ENCODE results near the gene RUSC2. TPM values are rescaled to one million over a fixed set of nuclear protein-coding genes. Genes with fewer than 3 reads are reported as not detected.
A peak's percentile ranks its signal among the peaks of the same experiment; 100 is the strongest.

Gene RUSC2, protein sequence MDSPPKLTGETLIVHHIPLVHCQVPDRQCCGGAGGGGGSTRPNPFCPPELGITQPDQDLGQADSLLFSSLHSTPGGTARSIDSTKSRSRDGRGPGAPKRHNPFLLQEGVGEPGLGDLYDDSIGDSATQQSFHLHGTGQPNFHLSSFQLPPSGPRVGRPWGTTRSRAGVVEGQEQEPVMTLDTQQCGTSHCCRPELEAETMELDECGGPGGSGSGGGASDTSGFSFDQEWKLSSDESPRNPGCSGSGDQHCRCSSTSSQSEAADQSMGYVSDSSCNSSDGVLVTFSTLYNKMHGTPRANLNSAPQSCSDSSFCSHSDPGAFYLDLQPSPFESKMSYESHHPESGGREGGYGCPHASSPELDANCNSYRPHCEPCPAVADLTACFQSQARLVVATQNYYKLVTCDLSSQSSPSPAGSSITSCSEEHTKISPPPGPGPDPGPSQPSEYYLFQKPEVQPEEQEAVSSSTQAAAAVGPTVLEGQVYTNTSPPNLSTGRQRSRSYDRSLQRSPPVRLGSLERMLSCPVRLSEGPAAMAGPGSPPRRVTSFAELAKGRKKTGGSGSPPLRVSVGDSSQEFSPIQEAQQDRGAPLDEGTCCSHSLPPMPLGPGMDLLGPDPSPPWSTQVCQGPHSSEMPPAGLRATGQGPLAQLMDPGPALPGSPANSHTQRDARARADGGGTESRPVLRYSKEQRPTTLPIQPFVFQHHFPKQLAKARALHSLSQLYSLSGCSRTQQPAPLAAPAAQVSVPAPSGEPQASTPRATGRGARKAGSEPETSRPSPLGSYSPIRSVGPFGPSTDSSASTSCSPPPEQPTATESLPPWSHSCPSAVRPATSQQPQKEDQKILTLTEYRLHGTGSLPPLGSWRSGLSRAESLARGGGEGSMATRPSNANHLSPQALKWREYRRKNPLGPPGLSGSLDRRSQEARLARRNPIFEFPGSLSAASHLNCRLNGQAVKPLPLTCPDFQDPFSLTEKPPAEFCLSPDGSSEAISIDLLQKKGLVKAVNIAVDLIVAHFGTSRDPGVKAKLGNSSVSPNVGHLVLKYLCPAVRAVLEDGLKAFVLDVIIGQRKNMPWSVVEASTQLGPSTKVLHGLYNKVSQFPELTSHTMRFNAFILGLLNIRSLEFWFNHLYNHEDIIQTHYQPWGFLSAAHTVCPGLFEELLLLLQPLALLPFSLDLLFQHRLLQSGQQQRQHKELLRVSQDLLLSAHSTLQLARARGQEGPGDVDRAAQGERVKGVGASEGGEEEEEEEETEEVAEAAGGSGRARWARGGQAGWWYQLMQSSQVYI (N-terminal part only)
- polyA plus RNA-seq (ENCODE audit: insufficient read length in 3 of 3): 10 to 100 TPM; 16.1 to 20.9 (median 19.4) TPM
- long read RNA-seq, donor 1, partial matches to known transcripts: 16 of 19 reads
- long read RNA-seq, donor 1, other reads (novel, unspliced or antisense): 0 of 19 reads
- long read RNA-seq, donor 2, partial matches to known transcripts: 11 of 11 reads
- long read RNA-seq, donor 2, other reads (novel, unspliced or antisense): 0 of 11 reads
- long read RNA-seq, donor 3, full-length matches to known transcripts: 4 of 306 reads
- long read RNA-seq, donor 3, partial matches to known transcripts: 264 of 306 reads
- long read RNA-seq, donor 3, other reads (novel, unspliced or antisense): 38 of 306 reads
- long read RNA-seq, donor 4, full-length matches to known transcripts: 4 of 194 reads
- long read RNA-seq, donor 4, partial matches to known transcripts: 175 of 194 reads
- long read RNA-seq, donor 4, other reads (novel, unspliced or antisense): 15 of 194 reads
- long read RNA-seq, donor 5: 0 reads
- long read RNA-seq, donor 6, partial matches to known transcripts: 10 of 11 reads
- long read RNA-seq, donor 6, other reads (novel, unspliced or antisense): 0 of 11 reads
- long read RNA-seq, donor 7, partial matches to known transcripts: 11 of 12 reads
- long read RNA-seq, donor 7, other reads (novel, unspliced or antisense): 0 of 12 reads
- long read RNA-seq, donor 8, partial matches to known transcripts: 8 of 12 reads
- long read RNA-seq, donor 8, other reads (novel, unspliced or antisense): 0 of 12 reads
- long read RNA-seq, donor 9, partial matches to known transcripts: 5 of 7 reads
- long read RNA-seq, donor 9, other reads (novel, unspliced or antisense): 0 of 7 reads
- long read RNA-seq, donor 10, partial matches to known transcripts: 0 of 3 reads
- long read RNA-seq, donor 10, other reads (novel, unspliced or antisense): 0 of 3 reads
- long read RNA-seq, donor 11, partial matches to known transcripts: 6 of 7 reads
- long read RNA-seq, donor 11, other reads (novel, unspliced or antisense): 0 of 7 reads
- long read RNA-seq, donor 12, partial matches to known transcripts: 0 of 1 reads
- long read RNA-seq, donor 12, other reads (novel, unspliced or antisense): 0 of 1 reads
- long read RNA-seq, donor 13: 0 reads
- long read RNA-seq, donor 14, full-length matches to known transcripts: 1 of 1 reads
- long read RNA-seq, donor 14, partial matches to known transcripts: 0 of 1 reads
- long read RNA-seq, donor 14, other reads (novel, unspliced or antisense): 0 of 1 reads
- long read RNA-seq, donor 15, partial matches to known transcripts: 0 of 1 reads
- long read RNA-seq, donor 15, other reads (novel, unspliced or antisense): 0 of 1 reads
- long read RNA-seq, donor 16, partial matches to known transcripts: 28 of 31 reads
- long read RNA-seq, donor 16, other reads (novel, unspliced or antisense): 0 of 31 reads

DNA sequence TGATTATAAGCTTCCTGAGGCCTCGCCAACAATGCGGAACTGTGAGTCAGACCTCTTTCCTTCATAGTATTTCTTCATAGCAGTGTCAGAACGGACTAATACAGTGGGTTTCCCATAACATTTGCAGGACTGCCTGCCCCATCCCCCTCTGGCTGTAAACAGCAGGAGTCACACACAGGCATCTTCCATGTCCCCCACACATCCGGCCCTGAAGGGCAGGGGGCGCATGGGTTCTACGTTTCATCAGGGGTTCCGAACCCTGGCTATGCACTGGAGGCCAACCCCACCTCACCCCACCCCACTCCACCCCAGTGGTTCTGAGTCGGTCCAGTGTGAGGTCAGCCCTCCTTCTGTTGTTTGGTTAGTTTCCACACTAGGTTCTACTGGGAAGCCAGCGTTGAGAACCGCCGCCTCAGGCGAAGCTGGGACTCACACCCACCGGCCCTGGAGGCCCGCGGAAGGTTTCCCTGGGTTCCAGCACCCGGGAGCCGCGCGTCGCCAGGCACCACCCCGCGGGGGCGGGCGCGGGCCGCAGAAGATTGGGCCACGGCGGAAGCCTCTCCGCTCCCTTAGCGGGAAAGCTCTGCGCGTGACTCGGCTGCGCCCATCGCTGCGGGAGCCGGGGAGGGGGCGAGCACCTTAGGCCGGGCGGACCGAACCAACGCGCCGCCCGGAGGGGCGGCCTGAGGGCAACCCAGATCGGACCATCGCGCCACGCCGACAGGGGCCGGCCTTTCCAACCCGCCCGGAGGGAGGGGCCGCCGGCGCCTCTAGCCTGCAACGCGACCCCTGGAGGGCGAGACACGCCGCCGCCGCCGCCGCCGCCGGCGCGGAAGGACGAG, at the start of gene RUSC2:
Gene RUSC2, plus strand, starts transcription at position 799 of the 842 bp plus-strand sequence. CDS start 56,411 bp downstream, outside the sequence.
- DNase-seq (ENCODE audit: extremely low read depth in 1 of 11, low read depth in 9 of 11, low spot score in 4 of 11): peak; percentile 72 to 85 (median 80)

DNA sequence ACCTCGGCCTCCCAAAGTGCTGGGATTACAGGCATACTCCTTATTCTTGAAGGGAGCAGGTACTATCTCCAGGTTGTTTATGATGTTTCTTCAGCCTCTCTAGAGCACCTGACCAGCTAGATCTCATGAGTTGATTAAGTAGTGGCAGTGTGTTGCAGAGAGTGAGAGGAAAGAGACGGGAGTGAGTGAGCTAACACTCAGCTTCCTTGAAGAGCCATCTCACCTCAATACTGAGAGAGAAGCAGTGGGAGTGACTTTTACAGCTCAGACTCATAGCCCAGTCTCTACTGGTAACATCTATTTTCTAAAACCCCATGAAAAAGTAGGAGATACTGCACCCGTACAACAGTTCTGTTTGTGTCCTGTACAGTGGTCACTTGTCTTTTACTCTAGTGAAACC, 43.9 kb upstream of the RUSC2 start:
- no peak for DNase-seq (ENCODE audit: extremely low read depth in 1 of 11, low read depth in 9 of 11, low spot score in 4 of 11)

DNA sequence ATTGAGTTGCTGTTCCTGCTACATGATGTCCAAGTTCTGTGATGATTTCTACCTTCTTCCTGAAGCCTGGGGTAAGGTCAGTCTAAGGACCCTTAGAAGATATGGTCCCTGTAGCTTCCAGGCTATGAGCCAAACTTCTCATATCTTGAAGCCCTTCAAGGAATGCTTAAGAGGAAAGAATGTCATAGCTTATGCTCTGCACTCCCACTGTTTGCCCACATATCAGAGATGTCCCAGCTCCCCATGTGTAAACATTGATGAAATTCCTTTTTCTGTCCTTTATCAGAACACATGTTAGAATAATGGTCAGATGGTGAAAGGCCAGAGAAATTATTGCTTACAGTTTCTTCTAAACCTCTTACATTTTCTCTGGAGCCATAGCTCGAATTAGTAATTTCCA, 41.4 kb upstream of the RUSC2 start:
- no peak for DNase-seq (ENCODE audit: extremely low read depth in 1 of 11, low read depth in 9 of 11, low spot score in 4 of 11)

DNA sequence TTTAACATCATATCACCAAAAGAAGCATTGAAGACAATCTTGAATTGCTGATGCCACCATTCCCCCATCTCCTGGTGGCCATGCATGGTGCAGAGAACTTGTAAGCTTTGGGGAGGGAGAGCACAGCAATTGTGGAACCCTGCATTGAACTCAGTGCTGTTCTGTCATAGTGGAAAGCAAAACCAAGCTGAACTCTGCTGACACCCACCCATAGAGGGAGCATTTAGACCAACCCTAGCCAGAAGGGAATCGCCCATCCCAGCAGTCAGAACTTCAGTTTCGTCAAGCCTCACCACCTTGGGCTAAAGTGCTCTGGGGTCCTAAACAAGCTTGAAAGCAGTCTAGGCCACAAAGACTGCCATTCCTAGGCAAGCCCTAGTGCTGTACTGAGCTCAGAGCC, 37.4 kb upstream of the RUSC2 start:
- DNase-seq (ENCODE audit: extremely low read depth in 1 of 11, low read depth in 9 of 11, low spot score in 4 of 11): no peak

DNA sequence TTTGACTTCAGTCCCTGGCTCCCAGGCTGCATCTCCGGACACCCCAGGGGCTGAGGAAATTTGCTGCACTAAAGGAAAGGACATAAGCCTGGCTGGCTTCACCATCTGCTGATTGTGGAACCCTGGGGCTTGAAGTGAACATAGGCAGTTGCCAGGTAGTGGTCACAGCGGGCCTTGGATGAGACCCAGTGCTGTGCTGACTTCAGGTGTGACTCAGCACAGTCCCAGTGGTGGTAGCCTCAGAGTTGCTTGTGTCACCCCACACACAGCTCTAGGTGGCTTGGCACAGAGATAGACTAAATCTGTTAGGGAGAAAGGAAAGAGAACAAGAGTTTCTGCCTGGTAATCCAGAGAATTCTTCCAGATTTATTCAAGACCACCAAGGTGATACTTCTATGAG, 36.1 kb upstream of the RUSC2 start:
- no peak for DNase-seq (ENCODE audit: extremely low read depth in 1 of 11, low read depth in 9 of 11, low spot score in 4 of 11)

DNA sequence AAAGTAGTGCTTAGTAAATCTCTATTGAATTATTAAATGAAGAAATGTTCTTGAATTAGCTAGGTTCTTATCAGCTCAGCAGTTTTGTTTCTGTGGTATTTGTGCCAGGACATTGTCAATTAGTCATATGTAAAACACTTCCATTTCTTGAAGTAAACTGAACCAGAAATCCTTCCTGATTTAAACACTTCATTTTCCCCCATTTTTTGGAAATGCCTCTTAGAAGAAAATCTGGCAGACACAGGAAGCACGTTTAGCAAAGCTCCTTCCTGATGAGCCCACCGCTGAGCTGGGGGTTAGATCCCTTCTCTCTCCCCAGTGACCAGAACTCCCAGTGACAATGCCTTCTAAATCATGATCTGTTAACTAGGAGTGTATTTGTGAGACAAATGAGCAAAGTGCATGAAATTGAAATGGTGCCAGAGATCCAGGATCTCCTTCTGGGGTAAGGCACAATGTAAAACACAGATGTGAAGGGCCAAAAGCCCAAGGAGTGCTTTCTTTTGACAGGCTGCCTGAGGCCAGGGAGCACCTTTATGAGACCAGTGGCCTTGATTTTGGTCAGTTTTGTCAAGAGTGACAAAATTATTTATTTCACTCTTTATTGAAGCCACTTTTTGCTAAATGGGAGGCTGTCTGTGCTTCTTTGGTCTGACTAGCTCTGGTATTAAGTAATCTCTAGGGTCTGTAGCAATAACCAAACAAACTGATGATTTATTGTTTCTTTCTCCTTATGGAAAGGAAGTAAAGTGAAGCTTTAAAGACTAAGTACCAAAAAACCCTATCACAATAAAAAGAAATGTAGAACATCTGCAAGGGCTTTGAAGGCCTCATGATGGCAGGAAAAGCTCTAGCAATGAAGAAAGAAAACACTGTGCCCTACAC, 25.5 kb upstream of the RUSC2 start:
- DNase-seq (ENCODE audit: extremely low read depth in 1 of 11, low read depth in 9 of 11, low spot score in 4 of 11): peak in 1 of 11 donors; percentile 2

DNA sequence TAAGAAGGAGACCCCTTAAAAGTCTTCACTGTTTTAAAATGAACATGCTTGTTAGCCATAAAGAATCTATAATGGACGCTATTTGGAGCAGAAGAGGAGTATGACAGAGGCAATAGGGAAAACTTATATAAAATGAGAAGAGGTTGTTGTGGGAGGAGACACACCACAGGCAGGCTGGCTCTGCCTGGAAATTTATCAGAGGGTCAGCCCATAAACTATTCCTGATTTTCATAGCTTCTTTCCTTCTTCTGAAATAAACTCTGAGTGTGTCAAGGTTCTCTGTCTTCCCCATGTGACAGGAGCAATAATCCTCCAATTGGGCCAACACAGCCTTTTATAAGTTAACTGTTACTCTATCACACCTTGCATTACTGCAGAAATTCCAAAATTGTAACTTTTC, 19.6 kb upstream of the RUSC2 start:
- DNase-seq (ENCODE audit: extremely low read depth in 1 of 11, low read depth in 9 of 11, low spot score in 4 of 11): no peak

DNA sequence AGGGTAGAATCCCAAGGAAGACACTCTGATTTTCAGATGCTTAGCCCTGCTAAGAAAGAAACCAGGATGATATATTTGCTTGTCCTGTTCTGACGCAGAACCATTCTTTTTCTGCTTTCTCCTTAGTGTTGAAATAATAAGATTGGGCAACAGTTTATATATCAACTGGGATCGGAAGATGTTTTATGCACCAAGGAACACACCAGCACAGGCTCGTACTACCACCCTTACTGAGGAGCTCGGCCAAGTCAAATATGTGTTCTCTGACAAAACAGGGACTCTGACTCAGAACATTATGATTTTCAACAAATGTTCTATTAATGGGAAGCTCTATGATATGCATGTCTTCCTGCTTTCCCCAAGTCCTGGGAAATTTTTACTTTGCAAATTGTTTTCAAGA, 19.0 kb upstream of the RUSC2 start:
- no peak for DNase-seq (ENCODE audit: extremely low read depth in 1 of 11, low read depth in 9 of 11, low spot score in 4 of 11)

DNA sequence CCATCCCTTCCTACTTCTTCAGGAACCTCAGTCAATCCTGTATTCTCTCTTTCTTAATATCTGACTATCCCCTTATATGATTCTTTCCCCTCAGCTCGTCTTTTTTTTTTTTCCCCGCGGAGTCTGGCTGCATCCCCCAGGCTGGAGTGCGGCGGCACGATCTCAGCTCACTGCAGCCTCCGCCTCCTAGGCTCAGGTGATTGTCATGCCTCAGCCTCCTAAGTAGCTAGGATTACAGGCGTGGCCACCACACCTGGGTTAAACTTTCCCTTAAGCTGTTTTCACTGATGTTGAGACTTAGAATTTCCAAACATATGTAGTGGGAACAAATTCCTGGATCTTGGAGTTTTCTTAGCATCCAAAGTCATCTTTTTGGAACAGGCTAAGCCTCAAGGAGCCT, 13.3 kb upstream of the RUSC2 start:
- DNase-seq (ENCODE audit: extremely low read depth in 1 of 11, low read depth in 9 of 11, low spot score in 4 of 11): no peak

DNA sequence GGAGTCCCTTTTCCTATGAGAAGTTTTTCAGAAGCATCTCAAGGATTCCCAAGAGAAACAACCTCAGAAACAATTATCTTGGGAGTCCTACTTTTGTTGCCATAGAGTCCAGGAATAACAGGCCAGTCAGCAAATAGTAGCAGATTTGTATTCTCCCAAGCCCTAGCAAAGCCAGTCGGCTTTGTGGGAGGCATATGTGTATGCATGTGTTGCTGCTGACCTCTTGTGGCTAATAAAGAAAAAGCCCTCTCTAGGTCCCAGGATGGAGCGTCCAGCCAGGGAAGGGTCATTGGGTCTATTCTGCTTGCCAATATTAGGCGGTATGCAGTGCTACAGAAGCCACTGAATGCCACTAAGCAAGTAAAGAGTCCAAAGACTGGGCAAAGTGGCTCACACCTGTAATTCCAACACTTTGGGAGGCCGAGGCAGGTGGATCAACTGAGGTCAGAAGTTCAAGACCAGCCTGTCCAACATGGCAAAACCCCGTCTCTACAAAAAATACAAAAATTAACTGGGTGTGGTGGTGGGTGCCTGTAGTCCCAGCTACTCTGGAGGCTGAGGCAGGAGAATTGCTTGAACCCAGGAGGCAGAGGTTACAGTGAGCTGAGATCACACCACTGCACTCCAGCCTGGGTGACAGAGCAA, 12.6 kb upstream of the RUSC2 start:
- DNase-seq (ENCODE audit: extremely low read depth in 1 of 11, low read depth in 9 of 11, low spot score in 4 of 11): peak in 9 of 11 donors; percentile 43 to 76 (median 64)

DNA sequence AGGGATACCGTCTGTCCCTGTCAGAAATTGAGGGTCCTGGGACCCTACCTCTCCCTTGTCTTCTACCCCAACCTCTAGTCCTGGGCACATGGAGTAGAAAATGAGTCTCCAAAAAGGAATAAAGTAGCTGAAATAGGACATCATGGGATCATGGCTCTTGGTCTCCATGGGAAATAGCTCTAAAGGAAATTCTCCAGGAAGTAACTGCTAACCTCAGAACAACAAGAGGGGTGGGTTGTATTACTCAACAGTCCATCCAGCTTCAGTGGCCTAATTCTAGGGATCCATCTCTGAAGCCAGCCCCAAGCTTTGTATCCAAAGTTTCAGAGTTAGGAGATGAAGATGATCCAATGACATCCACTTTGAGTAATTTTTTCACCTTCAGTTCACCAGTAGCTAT, 11.0 kb upstream of the RUSC2 start:
- no peak for DNase-seq (ENCODE audit: extremely low read depth in 1 of 11, low read depth in 9 of 11, low spot score in 4 of 11)

DNA sequence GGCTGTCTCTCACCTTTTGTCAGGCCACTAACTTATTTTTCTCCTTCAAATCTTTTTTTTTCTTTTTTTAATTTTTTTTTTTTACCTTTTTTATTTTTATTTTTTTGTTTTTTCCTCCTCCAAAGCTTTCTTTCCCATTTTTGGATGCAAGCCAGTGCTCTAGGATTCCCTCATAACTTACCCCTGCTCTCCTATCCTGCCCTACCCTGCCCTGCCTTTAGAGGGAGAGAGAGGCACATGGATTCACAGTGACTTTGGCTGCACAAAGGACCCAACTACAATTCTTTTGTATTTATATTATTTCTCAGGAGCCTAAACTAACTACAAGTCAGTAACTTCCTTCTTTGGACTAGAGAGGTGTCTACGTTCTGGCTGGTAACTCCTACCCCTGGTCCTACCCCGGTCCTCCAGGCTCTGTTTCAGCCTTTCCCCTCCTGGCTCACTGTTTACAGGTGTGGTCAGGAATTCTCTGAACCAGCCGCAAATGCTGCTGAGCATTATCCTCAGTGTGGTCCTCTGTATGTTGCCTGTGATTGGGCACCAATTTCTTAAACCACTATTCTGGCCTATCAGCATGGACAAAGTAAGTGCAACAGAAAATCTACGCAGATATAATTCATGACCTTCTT, 8.4 kb upstream of the RUSC2 start:
- DNase-seq (ENCODE audit: extremely low read depth in 1 of 11, low read depth in 9 of 11, low spot score in 4 of 11): no peak

DNA sequence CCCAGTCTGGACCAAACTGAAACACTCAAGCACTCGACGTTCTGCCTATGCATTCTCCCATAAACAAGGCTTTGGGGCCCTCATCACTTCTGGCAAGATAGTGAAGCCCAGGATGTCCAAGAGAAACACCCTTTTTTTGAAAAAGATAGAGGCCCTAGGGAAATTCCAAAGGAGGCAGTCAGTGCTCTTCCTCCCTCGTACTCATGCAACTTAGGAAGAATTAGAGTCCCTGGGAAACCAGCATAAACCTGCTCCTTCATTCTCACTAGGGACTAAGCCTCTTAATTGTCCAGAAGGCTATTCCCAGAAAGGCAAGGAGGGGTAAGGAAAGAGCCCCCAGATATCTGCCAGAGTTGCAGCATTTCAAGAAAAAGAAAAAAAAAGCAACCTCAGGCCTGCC, 7.8 kb upstream of the RUSC2 start:
- DNase-seq (ENCODE audit: extremely low read depth in 1 of 11, low read depth in 9 of 11, low spot score in 4 of 11): no peak

DNA sequence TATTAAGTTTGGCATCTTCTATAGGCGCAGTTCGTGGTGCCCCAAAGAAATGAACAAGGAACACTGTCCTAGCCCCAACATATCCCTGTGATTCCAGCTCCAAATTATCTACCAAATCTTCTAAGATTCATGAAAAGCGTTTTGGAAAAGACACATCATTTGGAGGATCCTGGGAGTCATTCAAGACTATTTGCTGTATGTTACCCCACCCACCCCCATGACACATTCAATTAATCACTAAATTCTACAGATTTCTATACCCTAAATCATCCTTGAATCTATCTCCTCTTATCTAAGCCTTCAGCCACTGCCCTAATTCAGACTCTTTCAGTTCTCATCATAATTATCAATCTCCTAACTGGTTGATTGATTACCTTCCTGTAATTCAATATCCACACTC, 5.5 kb upstream of the RUSC2 start:
- DNase-seq (ENCODE audit: extremely low read depth in 1 of 11, low read depth in 9 of 11, low spot score in 4 of 11): no peak
